Thyroid gland (tissue), 4 donors: ENCODE data around the gene USP33. TPM values are rescaled to one million over a fixed set of nuclear protein-coding genes. Genes with fewer than 3 reads are reported as not detected.
"Not testable (repeated sequence)": the region's sequence is repeated elsewhere in the genome, so short reads cannot be mapped to it uniquely, and the experiment has no call there.

Source experiments
- DNase-seq, 2 donors: peaks; one replicate each; pipeline ENCODE4 v3.0.0-alpha.2; 2019
- H3K27ac ChIP-seq, 3 donors: fragments of 200-600 bp; sonication (generic); 1 replicate in 2 of 3; 2 replicates in 1 of 3; pipeline ENCODE4 v1.5.1; 2016 to 2019; ENCODE audit warnings: mild to moderate bottlenecking in 1 of 3, moderate library complexity in 1 of 3
- H3K27me3 ChIP-seq: fragments of 200-600 bp; sonication (generic); one replicate; pipeline ENCODE4 v1.5.1; 2019
- H3K36me3 ChIP-seq, 2 donors: fragments of 200-600 bp; sonication (generic); one replicate each; pipeline ENCODE4 v1.5.1; 2016 to 2019
- H3K4me1 ChIP-seq, 2 donors: fragments of 200-600 bp; sonication (generic); one replicate each; pipeline ENCODE4 v1.5.1; 2017 to 2019
- H3K4me3 ChIP-seq, 3 donors: fragments of 200-600 bp; sonication (generic); replicated peaks in 1 of 3; 1 replicate in 2 of 3; 2 replicates in 1 of 3; pipeline ENCODE4 v1.5.1; 2016; ENCODE audit warnings: mild to moderate bottlenecking in 1 of 3
- H3K9me3 ChIP-seq: fragments of 200-600 bp; sonication (generic); one replicate; pipeline ENCODE4 v1.5.1; 2017
- CTCF ChIP-seq, 6 experiments: fragments of 200-600 bp in 3 of 6; fragments of 450-650 bp in 3 of 6; sonication (generic) in 3 of 6; IDR thresholded peaks; one replicate each; pipeline ENCODE4 v1.5.1; 2016 to 2019; ENCODE audit warnings: antibody characterized with exemption in 6 of 6, mild to moderate bottlenecking in 2 of 6, inconsistent platforms in 1 of 6, moderate library complexity in 1 of 6
- POLR2A ChIP-seq, 2 donors: fragments of 450-650 bp; IDR thresholded peaks; one replicate each; pipeline ENCODE4 v1.6.1; 2017; ENCODE audit warnings: antibody characterized with exemption in 2 of 2, mild to moderate bottlenecking in 2 of 2, moderate library complexity in 1 of 2
- WGBS, 2 donors: methylation state at CpG; one replicate each; pipeline ENCODE4 v1.1.5; 2017; 5-methylcytosine and 5-hydroxymethylcytosine counted together
- intact Hi-C: fragments of 100-400 bp; cut with DNase I; formaldehyde crosslinking; loops from one replicate; pipeline ENCODE4 v1.15.1; 2023
- total RNA-seq, 4 donors: library from RNA; depleted of rRNA; stranded (reverse); fragments of >200 nt; gene quantifications; one replicate each; pipeline ENCODE4 v1.2.3, GENCODE V29; 2016

The USP33 gene
- total RNA-seq, 4 donors from 2014 or later, result 96.2 to 130 (median 105) TPM

DNA sequence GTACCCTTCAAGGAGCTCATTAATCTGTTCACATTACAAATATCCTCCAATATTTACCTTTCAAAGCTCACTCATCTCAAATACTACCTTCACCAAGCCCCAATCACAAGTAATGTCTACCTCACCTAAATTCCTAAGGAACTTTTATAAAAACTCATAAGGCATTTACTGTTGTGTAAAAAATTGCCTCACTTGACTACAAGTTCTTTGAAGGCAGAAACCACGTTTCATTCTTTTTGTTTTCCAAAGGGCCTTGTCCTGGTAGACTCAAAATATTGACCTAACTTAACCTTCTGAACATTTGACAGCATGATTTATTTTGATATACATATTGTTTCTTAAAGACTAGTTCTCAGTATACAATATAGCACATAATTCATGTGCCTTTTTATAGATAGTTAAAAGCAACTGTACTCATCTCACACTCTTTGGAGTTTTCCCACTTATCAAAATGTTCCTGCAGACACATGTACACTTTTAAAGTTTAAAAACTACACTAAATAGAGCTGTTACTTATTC is 2.5 kb downstream of the USP33 start:
- peaks cover 7 to 17% of the 10 kb centered on the region in 2 donors for H3K4me1 ChIP-seq
- no peak for TF ChIP-seq CTCF (IDR thresholded peaks at IDR 0.05)
- TF ChIP-seq POLR2A (IDR thresholded peaks at IDR 0.05), result no peak
- H3K9me3 ChIP-seq, result no peaks in the 10 kb centered on the region
- DNase-seq, result no peak
- no peaks in the 10 kb centered on the region for H3K27me3 ChIP-seq
- intact Hi-C loops, result no loop called here
- H3K36me3 ChIP-seq, result no peaks in the 10 kb centered on the region
- H3K4me3 ChIP-seq, result no peak overlapping the region
- no peak overlapping the region for H3K27ac ChIP-seq
- 58 to 83% methylated on average over 1 of the region's 1 CpG for WGBS, 2 donors

- Histone ChIP-seq H3K27ac (no peak overlapping the region), H3K9me3 (no peaks in the 10 kb centered on the region), H3K4me1 (peaks cover 7 to 17% of the 10 kb centered on the region in 2 donors), H3K4me3 (no peak overlapping the region), H3K27me3 (no peaks in the 10 kb centered on the region), H3K36me3 (no peaks in the 10 kb centered on the region)
- intact Hi-C loops, result no loop called here
- no peak for DNase-seq
- TF ChIP-seq POLR2A (IDR thresholded peaks at IDR 0.05) (no peak), CTCF (IDR thresholded peaks at IDR 0.05) (no peak)
- 84 to 94% methylated on average over 1 of the region's 1 CpG for WGBS, 2 donors
Observed at GRCh38 chr1:77756052-77756754, 3.4 kb downstream of the USP33 start.

DNA sequence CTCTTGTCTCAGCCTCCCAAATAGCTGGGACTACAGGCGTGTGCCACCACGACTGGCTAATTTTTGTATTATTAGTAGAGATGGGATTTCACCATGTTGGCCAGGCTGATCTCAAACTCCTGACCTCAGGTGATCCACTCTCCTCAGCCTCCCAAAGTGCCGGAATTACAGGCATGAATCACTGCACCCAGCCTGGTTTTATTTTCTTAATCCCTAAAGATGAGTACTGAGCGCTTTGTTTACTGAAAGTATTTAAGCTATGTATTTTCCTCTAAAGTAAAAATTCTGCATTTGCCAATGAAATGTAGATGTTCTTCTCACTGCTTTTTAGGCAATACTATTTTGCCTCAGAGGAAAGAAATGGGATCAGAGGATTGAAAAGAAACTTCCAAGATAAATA is 10.2 kb downstream of the USP33 start:
- H3K36me3 ChIP-seq, H3K27me3 ChIP-seq, H3K27ac ChIP-seq, DNase-seq, H3K9me3 ChIP-seq, H3K4me3 ChIP-seq, intact Hi-C loops: not testable (repeated sequence)
- 99 to 100% methylated on average over 4 of the region's 4 CpGs for WGBS, 2 donors
- H3K4me1 ChIP-seq, result peaks cover 0 to 10% of the 10 kb centered on the region in 2 donors

GRCh38 chr1:77744576-77744975 is 15.1 kb downstream of the USP33 start:
- WGBS, 2 donors, result 76 to 82% methylated on average over 7 of the region's 7 CpGs
- H3K4me1 ChIP-seq, result peaks cover 0 to 7% of the 10 kb centered on the region in 2 donors
- TF ChIP-seq POLR2A (IDR thresholded peaks at IDR 0.05), result no peak
- no peak for TF ChIP-seq CTCF (IDR thresholded peaks at IDR 0.05)
- H3K4me3 ChIP-seq, result no peak overlapping the region
- H3K27me3 ChIP-seq, result no peaks in the 10 kb centered on the region
- no peaks in the 10 kb centered on the region for H3K9me3 ChIP-seq
- peak in 1 of 2 donors; percentile 27 for DNase-seq
- intact Hi-C loops, result no loop called here
- peaks cover 0 to 4% of the 10 kb centered on the region in 2 donors for H3K36me3 ChIP-seq
- no peak overlapping the region for H3K27ac ChIP-seq

DNA sequence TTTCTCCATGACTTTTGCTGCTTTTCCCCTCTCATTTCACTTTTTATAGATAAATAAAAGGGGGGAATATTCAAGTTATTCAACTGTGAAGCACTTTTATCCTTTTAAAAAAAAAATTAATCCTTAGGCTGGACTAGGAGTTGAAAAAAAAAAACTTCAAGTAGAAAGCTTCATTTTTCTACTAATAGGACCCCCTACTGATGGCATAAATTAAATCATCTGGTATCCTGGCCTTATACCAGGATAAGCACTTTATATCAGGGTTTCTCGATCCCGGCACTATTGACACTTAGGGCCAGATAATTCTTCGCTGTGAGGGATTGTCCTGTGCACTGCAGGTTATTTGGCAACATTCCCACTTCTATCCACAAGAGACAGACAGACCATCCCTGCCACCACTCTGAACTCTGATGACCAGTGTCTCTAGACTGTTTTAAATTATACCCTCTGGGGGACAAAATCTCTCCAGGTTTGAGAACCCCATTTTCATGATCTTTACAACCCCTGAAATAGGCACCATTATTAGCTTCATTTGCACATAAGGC is 17.6 kb downstream of the USP33 start:
- 91 to 94% methylated on average over 3 of the region's 3 CpGs for WGBS, 2 donors
- Histone ChIP-seq H3K4me3 (no peak overlapping the region), H3K27me3 (no peaks in the 10 kb centered on the region), H3K4me1 (no peaks in the 10 kb centered on the region), H3K9me3 (no peaks in the 10 kb centered on the region), H3K27ac (no peak overlapping the region), H3K36me3 (peaks cover 4 to 11% of the 10 kb centered on the region in 2 donors)
- no peak for DNase-seq
- intact Hi-C loops, result no loop called here
- TF ChIP-seq POLR2A (IDR thresholded peaks at IDR 0.05), result no peak
- no peak for TF ChIP-seq CTCF (IDR thresholded peaks at IDR 0.05)
